Heart right ventricle (tissue), 16 donors: ENCODE measurements around the gene PRM1. TPM values are rescaled to one million over a fixed set of nuclear protein-coding genes. Genes with fewer than 3 reads are reported as not detected.
"Not testable (repeated sequence)": the region's sequence is repeated elsewhere in the genome, so short reads cannot be mapped to it uniquely, and the experiment has no call there.

ENCODE experiments used
- ATAC-seq, 8 donors: fragments of 200-7000 bp; cut with Tn5 transposase; one replicate each; pipeline ENCODE4 v1.9.1; 2020; ENCODE audit warnings: mild to moderate bottlenecking in 8 of 8, moderate library complexity in 8 of 8, moderate number of reproducible peaks in 1 of 8
- DNase-seq, 2 donors: peaks; one replicate each; pipeline ENCODE4 v3.0.0-alpha.2; 2020
- H3K27ac ChIP-seq, 10 donors: fragments of 200-600 bp; sonication (generic) in 2 of 10; one replicate each; pipeline versions ENCODE4 v1.5.0 to v1.8.0; 2020 to 2022; ENCODE audit warnings: mild to moderate bottlenecking in 3 of 10
- H3K27me3 ChIP-seq, 7 donors: fragments of 200-600 bp; one replicate each; pipeline ENCODE4 v1.8.0; 2021 to 2022; ENCODE audit warnings: mild to moderate bottlenecking in 2 of 7
- H3K36me3 ChIP-seq, 9 donors: fragments of 200-600 bp; sonication (generic) in 1 of 9; one replicate each; pipeline versions ENCODE4 v1.5.0 to v1.8.0; 2020 to 2022; ENCODE audit warnings: mild to moderate bottlenecking in 2 of 9
- H3K4me1 ChIP-seq, 9 donors: fragments of 200-600 bp; sonication (generic) in 1 of 9; one replicate each; pipeline versions ENCODE4 v1.5.0 to v1.8.0; 2020 to 2022; ENCODE audit warnings: mild to moderate bottlenecking in 4 of 9
- H3K4me3 ChIP-seq, 10 donors: fragments of 200-600 bp; sonication (generic) in 2 of 10; one replicate each; pipeline versions ENCODE4 v1.5.0 to v1.8.0; 2020 to 2022; ENCODE audit warnings: mild to moderate bottlenecking in 7 of 10, moderate library complexity in 2 of 10
- H3K9me3 ChIP-seq, 11 donors: fragments of 200-600 bp in 10 of 11; sonication (generic) in 2 of 11; one replicate each; pipeline versions ENCODE4 v1.5.0 to v1.8.0; 2013 to 2022; ENCODE audit warnings: mild to moderate bottlenecking in 2 of 11, control low read depth in 1 of 11, moderate library complexity in 1 of 11
- WGBS, 2 donors: extraction: QIAGEN DNeasy Blood & Tissue Kit; methylation state at CpG; one replicate each; pipeline ENCODE4 v1.1.7; 2013; ENCODE audit warnings: inconsistent platforms in 1 of 2; 5-methylcytosine and 5-hydroxymethylcytosine counted together
- intact Hi-C, 10 donors: fragments of 100-400 bp; cut with DNase I; formaldehyde crosslinking; loops; one replicate each; pipeline versions ENCODE4 v1.11.1 to v1.14.2; 2022
- polyA plus RNA-seq, 2 donors: library from polyadenylated mRNA; stranded (reverse); fragments of 200-250 nt; gene quantifications; one replicate each; pipeline ENCODE4 v1.2.3, GENCODE V29; 2013
- total RNA-seq, 10 donors: library from RNA; stranded (reverse); fragmentation: NEBNext Ultra II Directional in 3 of 10; extraction: Animal tissue kit (Norgen Biotek cat#: 25700) in 3 of 10; gene quantifications; one replicate each; pipeline versions ENCODE4 v1.2.1 to v1.2.4, GENCODE V29; 2021 to 2023
- TF ChIP-seq, protein P1 (sequence below), 9 donors: fragments of 200-600 bp; sonication (generic) in 2 of 9; IDR thresholded peaks; one replicate each; pipeline versions ENCODE4 v1.5.0 to v1.8.0; 2021 to 2022; ENCODE audit warnings: antibody characterized with exemption in 9 of 9, mild to moderate bottlenecking in 5 of 9, moderate library complexity in 1 of 9
- donor health status: Arrhythmogenic right ventricular cardiomyopathy.
- donor health status: ischemic (EF 13 %, LVEDD 7.1; RV severe dilation, severe dysfunction).
- donor health status: healthy with polysubstance abuse.
- donor health status: DM: no; HTN: yes; CAD: no.
- donor health status: DM: no; HTN: no; CAD: no.
- donor health status: ischemic (EF 25% LVEDD 6.9; RV normal size, moderate dysfunction).
- donor health status: ischemic (EF 25% LVEDD 5.7; RV mildly dilated, moderate dysfunction).
- donor health status: healthy.
- donor health status: DM: yes; HTN: yes; CAD: no.
- donor health status: Ischemic cardiomyopathy.
- donor health status: ischemic (EF 35%, LVEDD 5.7; RV mildly dilated, moderate dysfunction).
- donor health status: nonischemic (EF 11% LVEDD 7.7; RV severe dilation, severe dysfunction).
- donor health status: DM: yes; HTN: yes; CAD: no.
- donor health status: PGD.
- donor health status: ischemic (EF 29% LVEDD 5.4; RV normal size, mild dysfunction).
- donor health status: nonischemic (EF 23%, LVEDD 6.1; RV moderate dilation, normal function).

PRM1 gene
- total and polyA plus RNA-seq, 12 donors: not detected

DNA sequence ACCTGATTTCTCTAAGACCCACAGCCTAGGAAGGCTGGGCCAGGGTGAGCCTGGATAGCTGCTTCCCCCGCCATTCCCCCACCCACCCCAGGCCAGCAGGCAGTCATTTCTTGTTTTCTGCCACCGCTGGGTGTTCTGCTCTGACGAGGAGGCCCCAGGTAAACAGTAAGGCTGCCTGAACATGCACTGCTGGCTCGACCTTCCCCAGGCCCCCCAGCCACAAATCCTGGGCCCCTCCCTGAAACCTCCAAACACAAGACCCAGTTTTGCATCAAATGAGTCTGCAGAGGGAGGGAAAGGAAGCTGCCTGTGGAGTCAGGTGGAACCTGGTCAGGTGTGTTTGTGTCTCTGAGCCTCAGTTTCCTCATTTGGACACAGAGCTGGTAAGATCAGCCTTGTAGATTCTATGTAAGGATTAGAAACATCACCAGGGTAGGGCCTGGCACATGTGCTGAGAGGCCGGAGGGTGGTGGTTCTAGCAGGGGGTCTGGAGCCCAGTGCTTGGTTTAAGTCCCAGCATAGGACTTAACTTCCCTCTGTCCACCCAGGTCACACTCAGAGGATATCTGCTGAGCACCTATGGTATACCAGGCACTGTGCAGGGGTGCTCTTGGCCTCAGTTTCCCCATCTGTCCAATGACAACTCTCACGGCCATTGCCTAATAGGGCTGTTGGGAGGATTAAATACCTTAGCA, 18.9 kb upstream of the PRM1 start:
- 93 to 94% methylated on average over 6 of the region's 6 CpGs for WGBS, 2 donors
- TF ChIP-seq, protein P1, sequence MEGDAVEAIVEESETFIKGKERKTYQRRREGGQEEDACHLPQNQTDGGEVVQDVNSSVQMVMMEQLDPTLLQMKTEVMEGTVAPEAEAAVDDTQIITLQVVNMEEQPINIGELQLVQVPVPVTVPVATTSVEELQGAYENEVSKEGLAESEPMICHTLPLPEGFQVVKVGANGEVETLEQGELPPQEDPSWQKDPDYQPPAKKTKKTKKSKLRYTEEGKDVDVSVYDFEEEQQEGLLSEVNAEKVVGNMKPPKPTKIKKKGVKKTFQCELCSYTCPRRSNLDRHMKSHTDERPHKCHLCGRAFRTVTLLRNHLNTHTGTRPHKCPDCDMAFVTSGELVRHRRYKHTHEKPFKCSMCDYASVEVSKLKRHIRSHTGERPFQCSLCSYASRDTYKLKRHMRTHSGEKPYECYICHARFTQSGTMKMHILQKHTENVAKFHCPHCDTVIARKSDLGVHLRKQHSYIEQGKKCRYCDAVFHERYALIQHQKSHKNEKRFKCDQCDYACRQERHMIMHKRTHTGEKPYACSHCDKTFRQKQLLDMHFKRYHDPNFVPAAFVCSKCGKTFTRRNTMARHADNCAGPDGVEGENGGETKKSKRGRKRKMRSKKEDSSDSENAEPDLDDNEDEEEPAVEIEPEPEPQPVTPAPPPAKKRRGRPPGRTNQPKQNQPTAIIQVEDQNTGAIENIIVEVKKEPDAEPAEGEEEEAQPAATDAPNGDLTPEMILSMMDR (IDR thresholded peaks at IDR 0.05): no peak

DNA sequence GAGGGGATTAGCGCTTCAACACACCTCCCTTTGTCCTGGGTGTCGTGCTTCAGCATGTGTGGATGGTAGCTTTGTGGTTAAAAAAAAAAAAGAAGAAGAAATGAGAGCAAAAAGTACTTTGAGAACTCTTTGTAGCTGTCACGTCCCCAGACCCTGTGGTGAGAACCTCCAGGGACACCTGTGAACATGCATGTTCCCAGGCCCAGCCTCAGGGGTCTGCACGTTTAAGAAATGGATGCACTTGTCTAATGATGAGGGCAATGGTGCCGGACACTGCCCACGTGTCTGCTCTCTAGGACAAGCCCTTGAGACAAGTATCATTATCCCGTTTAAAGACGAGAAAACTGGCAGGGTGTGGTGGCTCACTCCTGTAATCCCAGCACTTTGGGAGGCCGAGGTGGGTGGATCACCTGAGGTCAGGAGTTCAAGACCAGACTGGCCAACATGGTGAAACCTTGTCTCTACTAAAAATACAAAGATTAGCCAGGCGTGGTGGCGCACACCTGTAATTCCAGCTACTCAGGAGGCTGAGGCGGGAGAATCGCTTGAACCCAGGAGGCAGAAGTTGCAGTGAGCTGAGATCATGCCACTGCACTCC, 17.9 kb upstream of the PRM1 start:
- peaks cover 0 to 20% (median 12%) of the 10 kb centered on the region in 9 donors for H3K4me1 ChIP-seq
- H3K4me3 ChIP-seq, ATAC-seq, H3K27ac ChIP-seq, H3K36me3 ChIP-seq, H3K9me3 ChIP-seq, intact Hi-C loops, DNase-seq, H3K27me3 ChIP-seq: not testable (repeated sequence)
- 84 to 90% methylated on average over 13 of the region's 13 CpGs for WGBS, 2 donors

More for the DNA sequence above, 18.9 kb upstream of the PRM1 start:
- Histone ChIP-seq H3K36me3 (no peaks in the 10 kb centered on the region), H3K4me3 (no peak overlapping the region), H3K4me1 (peaks cover 0 to 20% (median 12%) of the 10 kb centered on the region in 9 donors), H3K27me3 (no peaks in the 10 kb centered on the region), H3K9me3 (peaks cover 0 to 3% (median 0%) of the 10 kb centered on the region in 11 donors), H3K27ac (no peak overlapping the region)
- intact Hi-C loops: no loop called here
- ATAC-seq (no peak), DNase-seq (no peak)

DNA sequence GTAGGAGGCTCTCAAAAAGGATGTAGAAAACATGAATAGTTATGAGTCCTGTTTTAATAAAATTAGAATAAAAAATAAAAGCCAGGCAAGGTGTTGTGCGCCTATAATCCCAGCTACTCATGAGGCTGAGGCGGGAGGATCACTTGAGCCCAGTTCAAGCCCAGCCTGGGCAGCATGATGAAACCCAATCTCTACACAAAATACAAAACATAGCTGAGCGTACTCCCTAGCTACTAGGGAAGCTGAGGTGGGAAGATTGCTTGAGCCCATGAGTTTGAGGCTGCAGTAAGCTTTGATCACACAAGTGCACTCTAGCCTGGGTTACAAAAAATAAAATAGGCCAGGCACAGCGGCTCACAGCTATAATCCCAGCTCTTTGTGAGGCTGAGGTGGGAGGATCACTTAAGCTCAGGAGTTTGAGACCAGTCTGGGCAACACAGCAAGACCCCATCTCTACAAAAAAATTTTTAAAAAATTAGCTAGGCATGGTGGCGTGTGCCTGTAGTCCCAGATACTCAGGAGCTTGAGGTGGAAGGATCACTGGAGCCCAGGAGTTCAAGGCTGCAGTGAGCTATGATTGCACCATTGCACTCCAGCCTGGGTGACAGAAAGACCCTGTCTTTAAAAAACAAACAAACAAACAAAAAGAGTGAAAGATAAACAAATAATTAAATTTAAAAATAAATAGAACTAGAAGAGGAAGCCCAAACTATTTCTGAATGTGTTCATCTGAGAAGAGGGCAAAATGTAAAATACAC, 17.2 kb upstream of the PRM1 start:
- 95 to 96% methylated on average over 5 of the region's 5 CpGs for WGBS, 2 donors
- H3K27ac ChIP-seq: peak overlapping the region in 6 of 10 donors; percentile 16 to 80 (median 59)

DNA sequence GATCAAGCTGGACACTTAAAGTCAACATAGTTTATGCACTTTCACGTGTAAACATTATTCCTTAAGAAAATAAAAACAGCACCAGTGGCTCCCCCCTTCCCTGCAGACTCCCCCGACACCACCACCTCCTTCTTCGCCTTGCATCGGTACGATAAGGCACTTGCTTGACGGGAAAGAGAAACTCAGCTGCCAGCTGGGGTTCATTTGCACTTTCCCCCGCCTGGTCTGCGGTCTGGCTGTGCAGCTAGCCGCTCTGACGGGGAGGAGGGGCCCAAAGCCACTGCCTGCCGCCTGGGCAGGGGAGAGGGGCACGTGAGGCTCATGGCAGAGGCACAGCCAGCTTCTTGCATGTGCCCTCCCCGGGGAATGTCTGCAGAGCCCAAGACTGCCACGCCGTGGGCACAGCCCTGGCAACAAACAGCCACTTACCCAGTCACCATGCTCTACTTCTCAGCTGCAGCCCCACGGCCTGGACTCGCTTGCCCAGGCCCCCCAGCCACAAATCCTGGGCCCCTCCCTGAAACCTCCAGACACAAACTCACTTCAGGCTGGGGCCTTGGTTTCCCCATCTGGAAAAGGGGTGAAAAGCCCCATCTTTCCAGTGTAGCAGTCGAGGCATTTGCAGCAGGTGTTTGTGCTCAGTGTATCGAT, 16.5 kb upstream of the PRM1 start:
- H3K9me3 ChIP-seq: no peaks in the 10 kb centered on the region
- TF ChIP-seq, protein P1 (IDR thresholded peaks at IDR 0.05): peak in 3 of 9 donors; percentile 34 to 47 (median 44)
- H3K27ac ChIP-seq: peak overlapping the region; percentile 3 to 80 (median 44)
- ATAC-seq (peak; percentile 90 to 97 (median 96)), DNase-seq (peak; percentile 73 to 76)
- no peaks in the 10 kb centered on the region for H3K36me3 ChIP-seq
- intact Hi-C loops: no loop called here
- H3K4me3 ChIP-seq: peak overlapping the region in 6 of 10 donors; percentile 2 to 31 (median 18)
- 15 to 18% methylated on average over 19 of the region's 19 CpGs for WGBS, 2 donors
- no peaks in the 10 kb centered on the region for H3K27me3 ChIP-seq
- peaks cover 0 to 20% (median 12%) of the 10 kb centered on the region in 9 donors for H3K4me1 ChIP-seq

More for the DNA sequence above, 17.2 kb upstream of the PRM1 start:
- TF ChIP-seq, protein P1 (IDR thresholded peaks at IDR 0.05): no peak
- ATAC-seq: peak in 1 of 8 donors; percentile 8
- H3K9me3 ChIP-seq: no peaks in the 10 kb centered on the region
- no peaks in the 10 kb centered on the region for H3K27me3 ChIP-seq
- no peak for DNase-seq
- no peak overlapping the region for H3K4me3 ChIP-seq
- H3K36me3 ChIP-seq: no peaks in the 10 kb centered on the region
- H3K4me1 ChIP-seq: peaks cover 0 to 20% (median 12%) of the 10 kb centered on the region in 9 donors
- intact Hi-C loops: no loop called here
